HK-2 (cell line): ENCODE measurements around the gene CPNE8.
"Not testable (repeated sequence)": the region's sequence is repeated elsewhere in the genome, so short reads cannot be mapped to it uniquely, and the experiment has no call there.

Experiments used
- DNase-seq: peaks from one replicate; pipeline ENCODE4 v3.0.0-alpha.2; 2018; ENCODE audit not compliant: unreplicated experiment

Gene CPNE8

GRCh38 chr12:38825006-38825405, 80.4 kb downstream of the CPNE8 start:
- DNase-seq = no peak

- DNase-seq = no peak
Measured at GRCh38 chr12:38823738-38824137, 81.7 kb downstream of the CPNE8 start.

- DNase-seq = no peak
Measured at GRCh38 chr12:38823314-38823713, 82.1 kb downstream of the CPNE8 start.

GRCh38 chr12:38817942-38818341, 87.4 kb downstream of the CPNE8 start:
- DNase-seq = no peak

- no peak for DNase-seq
Measured at GRCh38 chr12:38813923-38814322, 91.5 kb downstream of the CPNE8 start.

- DNase-seq = no peak
Measured at GRCh38 chr12:38811814-38812356, 93.5 kb downstream of the CPNE8 start.

- no peak for DNase-seq
Measured at GRCh38 chr12:38809832-38810231, 95.6 kb downstream of the CPNE8 start.

GRCh38 chr12:38788106-38788505, 117.3 kb downstream of the CPNE8 start:
- no peak for DNase-seq

GRCh38 chr12:38785381-38785780, 120.0 kb downstream of the CPNE8 start:
- DNase-seq = no peak

GRCh38 chr12:38783304-38783703, 122.1 kb downstream of the CPNE8 start:
- no peak for DNase-seq

GRCh38 chr12:38782359-38782758, 123.0 kb downstream of the CPNE8 start:
- no peak for DNase-seq

- no peak for DNase-seq
Measured at GRCh38 chr12:38776647-38777046, 128.7 kb downstream of the CPNE8 start.

- no peak for DNase-seq
Measured at GRCh38 chr12:38775457-38775856, 129.9 kb downstream of the CPNE8 start.

GRCh38 chr12:38772437-38772836, 133.0 kb downstream of the CPNE8 start:
- DNase-seq = no peak

GRCh38 chr12:38771871-38772270, 133.5 kb downstream of the CPNE8 start:
- no peak for DNase-seq

GRCh38 chr12:38761636-38762342, 143.6 kb downstream of the CPNE8 start:
- no peak for DNase-seq

GRCh38 chr12:38761111-38761510, 144.3 kb downstream of the CPNE8 start:
- DNase-seq = no peak

- no peak for DNase-seq
Measured at GRCh38 chr12:38759621-38760020, 145.8 kb downstream of the CPNE8 start.

- DNase-seq = no peak
Measured at GRCh38 chr12:38746744-38747143, 158.6 kb downstream of the CPNE8 start.

GRCh38 chr12:38745601-38746000, 159.8 kb downstream of the CPNE8 start:
- no peak for DNase-seq

- no peak for DNase-seq
Measured at GRCh38 chr12:38744041-38744440, 161.3 kb downstream of the CPNE8 start.

GRCh38 chr12:38742496-38742895, 162.9 kb downstream of the CPNE8 start:
- not testable (repeated sequence) for DNase-seq

- no peak for DNase-seq
Measured at GRCh38 chr12:38736821-38737220, 168.6 kb downstream of the CPNE8 start.

GRCh38 chr12:38732761-38733160, 172.6 kb downstream of the CPNE8 start:
- DNase-seq = no peak
